Endothelial cell of umbilical vein (primary cell): ENCODE measurements around the gene POLR3G. TPM values are rescaled to one million over a fixed set of nuclear protein-coding genes. Genes with fewer than 3 reads are reported as not detected.

Experiments
- BruUV-seq: library from RNA; stranded (reverse); fragments of 400-500 nt; replicated peaks from 2 replicates; lab custom pipeline; 2021; lab: Mats Ljungman, UMichigan
- CTCF ChIA-PET: fragments of 300-600, 350-600 bp; sonication (Branson Sonifier 250); formaldehyde crosslinking; loops from one replicate; lab custom pipeline; 2021; ENCODE audit warnings: antibody characterized with exemption, inconsistent platforms; lab: Charles Lee
- POLR2A ChIA-PET: fragments of 300-600, 350-600 bp; sonication (Branson Sonifier 250); formaldehyde crosslinking; loops from one replicate; lab custom pipeline; 2021; ENCODE audit warnings: antibody characterized with exemption, inconsistent platforms; lab: Charles Lee
- DNase-seq: peaks from one replicate; pipeline ENCODE4 v3.0.0-alpha.2; 2011; ENCODE audit warnings: low read depth, low spot score
- FAIRE-seq: peaks from 2 replicates; lab custom pipeline; 2011; peaks lifted over from hg19 to GRCh38; lab: Jason Lieb, UNC
- H2AFZ ChIP-seq: 2 replicates; pipeline ENCODE4 v1.6.0; 2012; ENCODE audit warnings: low read depth, low read length, control low read depth, inconsistent platforms
- H3K27ac ChIP-seq: 2 replicates; pipeline ENCODE4 v1.5.1; 2011; ENCODE audit warnings: low read depth, mild to moderate bottlenecking, control low read depth, low read length, moderate library complexity; ENCODE audit not compliant: insufficient read depth
- H3K27me3 ChIP-seq, 2 experiments: 2 replicates each; pipeline versions ENCODE4 v1.6.0 to v1.6.1; 2011; ENCODE audit warnings: low read length in 2 of 2, mixed read lengths in 1 of 2; ENCODE audit not compliant: control insufficient read depth in 2 of 2, insufficient read depth in 2 of 2
- H3K36me3 ChIP-seq, 2 experiments: 2 replicates in 1 of 2; 3 replicates in 1 of 2; pipeline ENCODE4 v1.5.1; 2011; ENCODE audit warnings: low read length in 2 of 2, mild to moderate bottlenecking in 1 of 2, moderate library complexity in 1 of 2; ENCODE audit not compliant: control insufficient read depth in 2 of 2, insufficient read depth in 2 of 2; ENCODE audit errors: extremely low read depth in 1 of 2
- H3K4me1 ChIP-seq: 3 replicates; pipeline ENCODE4 v1.5.1; 2011; ENCODE audit warnings: mild to moderate bottlenecking, low read length; ENCODE audit not compliant: control insufficient read depth, insufficient read depth; ENCODE audit errors: extremely low read depth
- H3K4me2 ChIP-seq: 2 replicates; pipeline ENCODE4 v1.6.1; 2011; ENCODE audit warnings: low read length, control low read depth, mixed read lengths; ENCODE audit not compliant: insufficient read depth
- H3K4me3 ChIP-seq, 3 experiments: fragments of 200-600 bp in 1 of 3; sonication (generic), shearing (Covaris generic) in 1 of 3; replicated peaks in 1 of 3; 2 replicates each; pipeline ENCODE4 v1.5.1; 2011 to 2016; ENCODE audit warnings: control low read depth in 3 of 3, low read length in 3 of 3, mild to moderate bottlenecking in 2 of 3, inconsistent platforms in 1 of 3, low read depth in 1 of 3, moderate library complexity in 1 of 3; ENCODE audit not compliant: insufficient read depth in 1 of 3
- H3K79me2 ChIP-seq: 2 replicates; pipeline ENCODE4 v1.6.0; 2012; ENCODE audit warnings: low read length, inconsistent platforms; ENCODE audit not compliant: control insufficient read depth, insufficient read depth
- H3K9ac ChIP-seq: replicated peaks from 2 replicates; pipeline ENCODE3; 2011; ENCODE audit warnings: low read length, control low read depth; ENCODE audit not compliant: insufficient read depth; ENCODE audit errors: extremely low read depth
- H3K9me1 ChIP-seq: replicated peaks from 3 replicates; pipeline ENCODE4 v1.6.0; 2011; ENCODE audit warnings: mild to moderate bottlenecking, low read length; ENCODE audit not compliant: control insufficient read depth, insufficient read depth; ENCODE audit errors: extremely low read depth
- H3K9me3 ChIP-seq: replicated peaks from 2 replicates; pipeline ENCODE4 v1.5.1; 2012; ENCODE audit warnings: low read length, inconsistent platforms; ENCODE audit not compliant: control insufficient read depth, insufficient read depth
- H4K20me1 ChIP-seq: replicated peaks from 2 replicates; pipeline ENCODE3; 2011; ENCODE audit warnings: mild to moderate bottlenecking, low read length; ENCODE audit not compliant: control insufficient read depth, insufficient read depth; ENCODE audit errors: extremely low read depth
- EZH2 ChIP-seq: IDR thresholded peaks from 2 replicates; pipeline ENCODE4 v1.6.1; 2012; ENCODE audit warnings: borderline replicate concordance, low read depth, mild to moderate bottlenecking, moderate library complexity, low read length, inconsistent platforms; ENCODE audit not compliant: severe bottlenecking
- FOS ChIP-seq: IDR thresholded peaks from 2 replicates; pipeline ENCODE4 v1.6.1; 2011; ENCODE audit warnings: mild to moderate bottlenecking, low read length, moderate library complexity, borderline replicate concordance; ENCODE audit not compliant: insufficient read depth
- GATA2 ChIP-seq: IDR thresholded peaks from 2 replicates; pipeline ENCODE4 v1.7.0; 2011; ENCODE audit warnings: low read depth, mild to moderate bottlenecking, moderate library complexity, mixed read lengths, low read length; ENCODE audit not compliant: insufficient read length, insufficient read depth
- JUN ChIP-seq: IDR thresholded peaks from 2 replicates; pipeline ENCODE4 v1.6.1; 2011; ENCODE audit warnings: borderline replicate concordance, low read depth; ENCODE audit not compliant: insufficient read length, insufficient read depth
- MAX ChIP-seq: IDR thresholded peaks from 2 replicates; pipeline ENCODE4 v1.6.1; 2011; ENCODE audit not compliant: insufficient read depth, insufficient read length
- MYC ChIP-seq: IDR thresholded peaks from one replicate; pipeline ENCODE4 v1.6.1; 2011; ENCODE audit warnings: mild to moderate bottlenecking, low read depth, low read length
- POLR2A ChIP-seq: IDR thresholded peaks from 2 replicates; pipeline ENCODE4 v1.6.1; 2012; ENCODE audit warnings: low read depth, mild to moderate bottlenecking, control low read depth, low read length
- POLR2AphosphoS5 ChIP-seq: IDR thresholded peaks from 2 replicates; pipeline ENCODE4 v1.6.1; 2012; ENCODE audit warnings: low read depth, mild to moderate bottlenecking, control low read depth, low read length, moderate library complexity; ENCODE audit not compliant: insufficient read depth
- dilution Hi-C: fragments of 300-500 bp; cut with MboI; formaldehyde crosslinking; loops from one replicate; pipeline ENCODE4 v1.15.0; 2019; ENCODE audit warnings: low sequenced_read_pairs; ENCODE audit not compliant: extremely low pct_ligation_motif_present
- intact Hi-C: fragments of 100-400 bp; cut with micrococcal nuclease; formaldehyde crosslinking; loops from one replicate; pipeline ENCODE4 v1.10.0; 2022
- polyA plus RNA-seq, 4 experiments: library from polyadenylated mRNA; depleted of rRNA in 3 of 4; stranded (reverse) in 3 of 4; unstranded in 1 of 4; fragments of >200 nt; gene quantifications; 2 replicates each; pipeline versions ENCODE4 v1.2.1 to v1.2.3, GENCODE V29; 2011 to 2012; ENCODE audit warnings: missing spikeins in 1 of 4
- total RNA-seq: library from RNA; stranded (reverse); gene quantifications from 2 replicates; pipeline ENCODE4 v1.2.3, GENCODE V29; 2021
- TF ChIP-seq, protein P1 (sequence below), 2 donors: IDR thresholded peaks; 1 replicate in 1 of 2; 2 replicates in 1 of 2; pipeline ENCODE4 v1.5.1; 2011; ENCODE audit warnings: low read length in 2 of 2, mild to moderate bottlenecking in 2 of 2, moderate library complexity in 2 of 2, control low read depth in 1 of 2, inconsistent platforms in 1 of 2, low read depth in 1 of 2; ENCODE audit not compliant: insufficient read depth in 1 of 2; ENCODE audit errors: extremely low read depth in 1 of 2

POLR3G gene
- total and polyA plus RNA-seq, 2 donors (not counting 3 experiments of a cell fraction or from before 2014, with no cell fraction given), result 15.0 to 15.7 TPM

DNA sequence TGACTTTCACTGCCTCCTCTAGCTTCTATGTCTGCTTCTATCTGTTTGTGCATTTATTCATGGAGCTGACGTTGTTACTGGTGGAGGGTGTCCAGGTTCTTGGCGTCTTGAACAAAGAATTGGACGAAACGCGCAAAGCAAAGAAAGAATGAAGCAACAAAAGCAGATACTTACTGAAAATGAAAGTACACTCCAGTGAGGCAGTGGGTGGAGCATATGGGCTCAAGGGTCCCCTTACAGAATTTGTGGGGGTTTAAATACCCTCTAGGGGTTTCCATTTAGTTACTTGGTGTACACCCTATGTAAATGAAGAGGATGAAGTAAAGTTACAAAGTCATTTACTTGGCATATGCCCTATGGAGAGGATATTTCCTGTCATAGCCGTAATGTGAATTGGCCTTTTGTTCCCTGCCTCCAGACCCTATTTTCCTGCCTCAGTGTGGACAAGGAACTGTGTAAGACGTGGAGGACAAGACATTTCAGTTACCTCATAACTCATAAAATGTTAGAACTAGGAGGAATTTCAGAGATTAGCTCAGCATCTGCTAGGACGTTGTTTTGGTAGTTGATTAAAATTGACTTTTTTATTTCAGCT is 3.1 kb downstream of the POLR3G start:
- peak overlapping the region; percentile 54 for H2AFZ ChIP-seq
- H3K27me3 ChIP-seq, result no peaks in the 10 kb centered on the region
- H3K4me1 ChIP-seq, result peaks cover 13% of the 10 kb centered on the region
- FAIRE-seq, result no peak
- H3K9ac ChIP-seq, result peak overlapping the region; percentile 12
- dilution Hi-C loops, result no loop called here
- no peaks in the 10 kb centered on the region for H4K20me1 ChIP-seq
- no TSS peak for BruUV-seq
- peak overlapping the region; percentile 20 for H3K4me2 ChIP-seq
- DNase-seq, result peak; percentile 19
- H3K79me2 ChIP-seq, result peaks cover 37% of the 10 kb centered on the region
- H3K36me3 ChIP-seq, result no peaks in the 10 kb centered on the region
- no peak overlapping the region for H3K4me3 ChIP-seq
- no peak overlapping the region for H3K27ac ChIP-seq
- ChIA-PET POLR2A (no interaction called here), CTCF (interaction anchor here (0.7 to 5.3 kb wide), 2 partner anchors 26 to 51 kb away, joined by 3 to 38 read pairs; partner anchors contain the start of gene LYSMD3)
- no peak for TF ChIP-seq POLR2A
- TF ChIP-seq JUN, result no peak
- TF ChIP-seq POLR2AphosphoS5, result no peak
- TF ChIP-seq EZH2, result no peak
- TF ChIP-seq FOS, result no peak
- no peak for TF ChIP-seq GATA2
- no peak for TF ChIP-seq MAX
- TF ChIP-seq MYC, result no peak
- TF ChIP-seq, protein P1, sequence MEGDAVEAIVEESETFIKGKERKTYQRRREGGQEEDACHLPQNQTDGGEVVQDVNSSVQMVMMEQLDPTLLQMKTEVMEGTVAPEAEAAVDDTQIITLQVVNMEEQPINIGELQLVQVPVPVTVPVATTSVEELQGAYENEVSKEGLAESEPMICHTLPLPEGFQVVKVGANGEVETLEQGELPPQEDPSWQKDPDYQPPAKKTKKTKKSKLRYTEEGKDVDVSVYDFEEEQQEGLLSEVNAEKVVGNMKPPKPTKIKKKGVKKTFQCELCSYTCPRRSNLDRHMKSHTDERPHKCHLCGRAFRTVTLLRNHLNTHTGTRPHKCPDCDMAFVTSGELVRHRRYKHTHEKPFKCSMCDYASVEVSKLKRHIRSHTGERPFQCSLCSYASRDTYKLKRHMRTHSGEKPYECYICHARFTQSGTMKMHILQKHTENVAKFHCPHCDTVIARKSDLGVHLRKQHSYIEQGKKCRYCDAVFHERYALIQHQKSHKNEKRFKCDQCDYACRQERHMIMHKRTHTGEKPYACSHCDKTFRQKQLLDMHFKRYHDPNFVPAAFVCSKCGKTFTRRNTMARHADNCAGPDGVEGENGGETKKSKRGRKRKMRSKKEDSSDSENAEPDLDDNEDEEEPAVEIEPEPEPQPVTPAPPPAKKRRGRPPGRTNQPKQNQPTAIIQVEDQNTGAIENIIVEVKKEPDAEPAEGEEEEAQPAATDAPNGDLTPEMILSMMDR (IDR thresholded peaks at IDR 0.05; ENCODE audit: extremely low read depth in 1 of 2, insufficient read depth in 1 of 2, low read depth in 1 of 2, low read length in 2 of 2), result no peak
- H3K9me3 ChIP-seq, result no peaks in the 10 kb centered on the region
- H3K9me1 ChIP-seq, result no peaks in the 10 kb centered on the region
- intact Hi-C loops, result no loop called here
